GM18511 (cell line): ENCODE data around the gene CNTNAP2.
"Not testable (repeated sequence)": the region's sequence is repeated elsewhere in the genome, so short reads cannot be mapped to it uniquely, and the experiment has no call there.

ENCODE experiments used
- ATAC-seq: cut with Tn5 transposase; IDR thresholded peaks from one replicate; pipeline ENCODE4 v1.9.1; 2021; ENCODE audit warnings: mild to moderate bottlenecking, moderate library complexity; ENCODE audit not compliant: unreplicated experiment

Gene CNTNAP2

GRCh38 chr7:146146831-146147486, 30.4 kb downstream of the CNTNAP2 start:
- ATAC-seq: no peak

DNA sequence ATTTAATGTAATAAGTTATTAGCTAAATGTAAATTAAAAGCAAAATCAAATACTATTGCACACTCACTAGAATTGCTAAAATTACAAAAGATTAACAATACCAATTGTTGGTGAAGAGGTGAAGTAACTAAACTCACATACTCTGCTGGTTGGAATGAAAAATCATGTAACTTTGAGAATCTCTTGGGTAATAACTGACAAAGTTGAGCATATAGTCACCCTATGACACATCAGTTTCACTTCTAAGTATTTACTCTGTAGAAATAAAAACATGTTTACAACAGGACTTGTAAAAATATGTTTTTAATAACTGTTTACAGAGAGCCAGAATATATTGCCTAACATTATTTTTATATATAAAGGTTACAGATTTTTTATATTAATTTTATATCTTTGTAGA, 33.6 kb downstream of the CNTNAP2 start:
- no peak for ATAC-seq

GRCh38 chr7:146172112-146172511, 55.5 kb downstream of the CNTNAP2 start:
- no peak for ATAC-seq

- ATAC-seq: no peak
Observed at GRCh38 chr7:146175716-146176115, 59.1 kb downstream of the CNTNAP2 start.

GRCh38 chr7:146176860-146177259, 60.3 kb downstream of the CNTNAP2 start:
- ATAC-seq: no peak

- no peak for ATAC-seq
Observed at GRCh38 chr7:146177301-146177700, 60.7 kb downstream of the CNTNAP2 start.

DNA sequence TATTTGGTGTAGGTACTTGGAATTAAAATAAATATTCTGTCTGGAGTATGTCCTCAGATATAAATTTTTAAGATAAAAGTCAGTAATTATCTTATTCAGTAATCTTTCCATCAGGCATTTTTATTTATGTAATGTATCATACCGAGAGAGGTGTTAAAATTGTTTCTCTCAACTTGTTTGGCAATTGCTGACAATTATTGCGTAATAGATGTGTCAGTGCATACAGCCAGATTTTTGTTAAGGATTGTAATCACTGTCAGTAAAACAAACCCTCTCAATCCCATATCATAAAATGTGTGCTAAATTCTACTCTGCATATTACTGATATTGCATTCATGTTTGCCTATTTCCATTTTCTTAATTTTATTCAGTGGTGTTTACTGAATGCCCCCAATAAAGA, 69.2 kb downstream of the CNTNAP2 start:
- ATAC-seq: no peak

- ATAC-seq: not testable (repeated sequence)
Observed at GRCh38 chr7:146191428-146191827, 74.8 kb downstream of the CNTNAP2 start.

DNA sequence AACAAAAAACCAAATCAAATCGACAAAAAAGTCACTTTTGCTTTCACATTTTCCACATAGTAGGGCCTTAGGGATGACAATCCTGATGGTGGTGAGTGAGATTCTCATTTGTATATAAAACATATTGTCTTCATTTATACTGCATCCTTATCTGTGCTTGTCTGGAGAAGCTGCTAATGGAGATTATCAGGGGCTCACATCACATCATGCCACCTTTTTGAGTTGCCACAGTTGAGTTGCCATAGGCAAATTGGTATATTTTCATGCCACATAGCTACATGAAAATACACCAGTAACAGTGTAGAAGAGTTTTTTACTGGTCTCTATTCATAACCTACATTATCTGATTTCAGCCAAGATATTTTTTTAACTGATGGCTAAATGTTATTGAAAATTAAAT, 85.3 kb downstream of the CNTNAP2 start:
- ATAC-seq: no peak

DNA sequence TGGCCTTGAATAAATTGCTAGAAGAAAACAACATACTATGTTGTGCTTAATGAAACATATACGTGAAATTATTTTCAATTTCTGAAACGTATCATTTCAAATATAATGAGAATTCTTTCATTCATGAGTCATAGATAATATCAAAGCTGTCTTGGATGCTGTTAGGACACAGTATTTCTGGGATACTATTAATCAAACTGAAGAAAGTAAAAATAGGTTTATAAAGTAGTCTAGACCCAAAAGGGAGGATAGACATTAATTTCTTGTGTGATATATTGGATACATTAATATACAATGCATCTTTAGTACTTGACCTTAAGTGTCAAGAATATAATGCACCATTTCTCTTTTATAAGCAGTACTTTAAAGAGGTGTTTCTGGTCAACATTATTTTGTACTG, 89.7 kb downstream of the CNTNAP2 start:
- no peak for ATAC-seq

DNA sequence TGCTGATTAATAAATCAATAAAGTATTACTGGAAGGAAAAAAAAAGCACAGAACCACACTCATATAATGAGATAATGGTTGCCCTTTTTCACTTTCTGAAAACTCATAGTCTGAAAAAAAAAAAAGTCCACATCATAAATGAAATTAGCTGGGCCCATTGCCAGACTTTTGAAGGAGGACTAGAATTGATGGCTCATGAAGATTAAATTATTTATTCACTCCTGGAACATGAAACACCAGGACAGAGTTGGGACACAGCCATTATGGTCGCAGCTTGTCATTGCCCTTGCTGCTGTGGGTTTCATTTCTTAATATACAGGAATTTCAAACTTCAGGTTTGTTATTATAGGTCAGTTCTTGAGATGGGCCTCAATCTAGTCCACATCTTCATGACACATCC, 91.9 kb downstream of the CNTNAP2 start:
- no peak for ATAC-seq

DNA sequence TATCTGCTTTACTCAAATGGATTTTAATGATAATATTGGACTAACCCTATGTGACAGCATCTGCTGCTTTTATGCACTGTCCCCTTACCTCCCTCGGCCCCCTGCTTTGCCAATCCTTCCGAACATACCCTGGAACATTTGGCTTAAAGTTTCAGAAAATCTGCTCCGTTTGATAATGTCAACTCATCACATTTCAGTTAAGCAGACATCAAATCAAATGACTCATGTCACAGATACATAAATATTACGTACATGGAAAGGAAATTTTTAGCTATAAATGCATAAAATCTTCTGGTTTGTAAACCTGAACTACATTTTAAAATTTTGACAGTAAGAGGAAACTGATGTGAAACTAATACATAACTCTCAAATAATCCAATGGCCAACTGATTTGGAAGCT, 98.2 kb downstream of the CNTNAP2 start:
- ATAC-seq: no peak

GRCh38 chr7:146216396-146217041, 99.9 kb downstream of the CNTNAP2 start:
- no peak for ATAC-seq

- no peak for ATAC-seq
Observed at GRCh38 chr7:146223851-146224250, 107.2 kb downstream of the CNTNAP2 start.

GRCh38 chr7:146232604-146233003, 116.0 kb downstream of the CNTNAP2 start:
- ATAC-seq: no peak

DNA sequence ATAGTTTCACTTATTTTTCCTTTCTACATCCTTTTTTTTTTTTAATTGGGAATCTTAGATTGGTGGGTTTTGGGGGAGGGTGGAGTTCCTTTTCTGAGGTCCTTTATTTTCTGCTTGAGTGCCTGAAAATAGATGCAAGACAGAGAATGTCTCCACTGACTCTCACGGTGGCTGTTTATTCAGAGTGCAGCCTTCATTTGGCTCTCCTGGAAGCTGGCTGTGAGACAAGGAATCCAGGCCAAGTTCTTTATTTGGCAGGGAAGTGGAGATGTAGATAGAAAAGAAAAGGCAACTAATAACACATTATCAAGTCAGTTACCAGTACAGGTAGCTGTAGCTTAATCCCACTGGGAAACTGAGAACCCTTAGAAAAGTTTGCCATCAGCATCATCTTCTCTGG, 118.6 kb downstream of the CNTNAP2 start:
- ATAC-seq: no peak

DNA sequence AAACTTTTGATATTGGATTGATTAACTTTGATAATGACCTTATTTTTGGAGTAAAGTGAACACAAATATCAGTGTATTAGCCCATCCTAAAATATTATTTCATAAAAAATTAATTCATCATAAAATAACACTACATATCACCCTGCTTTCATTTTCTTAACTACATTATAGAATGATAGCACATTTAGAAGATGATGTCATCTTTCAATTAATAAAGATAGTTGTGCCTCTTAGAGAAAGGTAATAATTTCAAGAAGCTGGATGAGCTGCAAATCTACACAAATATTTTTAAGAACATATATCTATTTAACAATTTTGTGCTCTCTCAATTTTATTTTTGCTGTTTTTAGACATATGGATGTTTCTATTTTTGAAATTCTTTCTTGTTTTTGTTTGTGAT, 126.1 kb downstream of the CNTNAP2 start:
- no peak for ATAC-seq

- ATAC-seq: not testable (repeated sequence)
Observed at GRCh38 chr7:146247991-146248390, 131.4 kb downstream of the CNTNAP2 start.

- not testable (repeated sequence) for ATAC-seq
Observed at GRCh38 chr7:146248744-146249143, 132.1 kb downstream of the CNTNAP2 start.

DNA sequence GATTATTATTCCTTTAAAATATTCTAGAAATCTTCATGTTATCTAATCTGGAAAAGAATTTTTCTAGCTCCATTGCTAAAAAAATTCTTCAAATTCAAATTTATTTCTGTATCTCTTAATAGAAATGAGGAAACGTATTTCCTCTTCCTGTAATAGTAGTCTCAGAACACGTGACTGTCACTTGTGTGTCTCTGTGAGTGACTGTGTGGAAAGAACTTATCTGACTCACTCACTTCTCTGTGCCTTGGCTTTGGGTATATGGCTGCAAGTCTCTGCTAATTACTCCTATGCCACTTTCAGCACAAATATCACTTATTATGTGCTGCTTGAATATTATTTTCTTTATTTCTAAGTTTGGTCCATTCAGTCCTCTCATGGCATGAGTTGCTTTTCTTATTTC, 132.7 kb downstream of the CNTNAP2 start:
- ATAC-seq: no peak

DNA sequence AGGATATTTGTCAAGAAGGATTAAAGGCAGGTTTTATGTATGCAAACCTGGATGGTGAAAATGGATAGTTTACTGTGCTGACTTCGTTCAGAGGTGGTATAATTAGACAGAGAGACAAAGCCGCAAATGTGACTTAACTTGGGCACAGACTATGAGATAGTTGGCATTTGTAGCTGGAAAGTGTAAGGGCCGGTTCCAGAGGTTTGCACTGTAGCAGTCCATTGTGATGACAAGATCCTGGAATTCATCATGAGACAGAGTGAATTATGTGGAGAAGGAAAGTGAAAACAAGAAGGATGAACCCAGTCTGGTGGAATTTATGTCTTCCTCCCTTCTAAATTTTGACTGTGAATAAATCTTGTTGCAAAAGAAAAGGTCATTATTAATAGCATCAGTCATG, 139.0 kb downstream of the CNTNAP2 start:
- ATAC-seq: no peak

DNA sequence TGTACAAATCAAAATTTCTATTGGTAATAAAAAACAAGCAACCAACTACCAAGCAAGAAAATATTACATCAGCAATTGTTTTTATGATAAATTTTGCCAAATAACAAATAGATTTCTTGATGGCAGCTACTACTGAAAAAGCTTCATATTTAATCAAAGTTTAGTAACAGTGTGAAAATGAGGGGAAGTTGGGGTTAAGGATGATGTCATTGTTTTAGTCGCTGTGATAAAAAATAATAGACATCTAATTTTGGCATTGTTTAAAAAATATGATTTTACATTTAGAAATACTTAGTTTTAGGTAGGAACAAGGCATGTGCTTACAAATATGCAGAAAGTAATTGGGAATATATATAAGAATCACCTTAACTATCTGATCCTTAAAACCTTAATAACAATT, 145.9 kb downstream of the CNTNAP2 start:
- no peak for ATAC-seq

DNA sequence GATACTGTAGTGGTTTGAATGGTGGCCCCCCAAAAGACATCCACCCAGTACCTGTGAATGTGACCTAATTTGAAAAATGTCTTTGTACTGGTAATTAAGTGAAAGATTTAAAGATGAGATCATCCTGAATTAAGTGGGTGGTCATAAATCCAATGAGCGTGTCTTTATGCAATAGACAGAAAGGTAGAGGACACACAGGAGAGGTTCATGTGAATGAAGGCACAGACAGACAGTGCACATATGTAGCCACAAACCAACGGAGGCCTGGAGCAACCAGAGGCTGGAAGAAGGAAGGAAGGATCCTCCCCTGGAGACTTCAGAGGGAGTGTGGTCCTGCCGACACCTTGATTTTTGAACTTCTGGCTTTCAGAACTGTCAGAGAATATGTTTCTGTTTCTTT, 160.3 kb downstream of the CNTNAP2 start:
- ATAC-seq: no peak
